Small intestine (tissue), 7 donors: ENCODE measurements around the gene STMN3. TPM values are rescaled to one million over a fixed set of nuclear protein-coding genes. Genes with fewer than 3 reads are reported as not detected.
"Not testable (repeated sequence)": the region's sequence is repeated elsewhere in the genome, so short reads cannot be mapped to it uniquely, and the experiment has no call there.

Experiments used
- DNase-seq, 2 donors: peaks; one replicate each; pipeline versions ENCODE4 v3.0.0 to v3.0.0-alpha.2; 2013
- FAIRE-seq: peaks from 2 replicates; lab custom pipeline; 2012; peaks lifted over from hg19 to GRCh38; lab: Jason Lieb, UNC
- H3K27ac ChIP-seq, 3 donors: one replicate each; pipeline ENCODE4 v1.5.1; 2013; ENCODE audit warnings: low read length in 2 of 3, mild to moderate bottlenecking in 2 of 3, control low read depth in 1 of 3, inconsistent platforms in 1 of 3, low read depth in 1 of 3, moderate library complexity in 1 of 3
- H3K27me3 ChIP-seq, 3 donors: one replicate each; pipeline ENCODE4 v1.6.1; 2013; ENCODE audit warnings: low read length in 3 of 3, inconsistent platforms in 1 of 3; ENCODE audit not compliant: control insufficient read depth in 3 of 3, insufficient read depth in 3 of 3
- H3K36me3 ChIP-seq, 3 donors: one replicate each; pipeline ENCODE4 v1.6.1; 2013; ENCODE audit warnings: low read length in 3 of 3, inconsistent platforms in 1 of 3, low read depth in 1 of 3, mild to moderate bottlenecking in 1 of 3, moderate library complexity in 1 of 3; ENCODE audit not compliant: control insufficient read depth in 3 of 3, insufficient read depth in 2 of 3
- H3K4me1 ChIP-seq, 3 donors: one replicate each; pipeline ENCODE4 v1.6.1; 2013; ENCODE audit warnings: low read length in 2 of 3, inconsistent platforms in 1 of 3, low read depth in 1 of 3, mild to moderate bottlenecking in 1 of 3, moderate library complexity in 1 of 3; ENCODE audit not compliant: control insufficient read depth in 3 of 3, insufficient read depth in 2 of 3
- H3K4me3 ChIP-seq, 3 donors: one replicate each; pipeline ENCODE4 v1.5.1; 2013; ENCODE audit warnings: low read length in 3 of 3, control low read depth in 1 of 3, inconsistent platforms in 1 of 3, low read depth in 1 of 3, mild to moderate bottlenecking in 1 of 3, moderate library complexity in 1 of 3
- H3K9me3 ChIP-seq, 2 donors: one replicate each; pipeline ENCODE4 v1.6.1; 2013; ENCODE audit warnings: low read depth in 1 of 2, low read length in 1 of 2; ENCODE audit not compliant: control insufficient read depth in 2 of 2, insufficient read depth in 1 of 2
- WGBS, 3 donors: extraction: QIAGEN DNeasy Blood & Tissue Kit; methylation state at CpG; one replicate each; pipeline ENCODE4 v1.1.7; 2013; 5-methylcytosine and 5-hydroxymethylcytosine counted together
- polyA plus RNA-seq, 4 donors: library from polyadenylated mRNA; stranded (reverse) in 3 of 4; unstranded in 1 of 4; fragments of 200-250 nt in 3 of 4; fragments of 120-200 nt in 1 of 4; gene quantifications; one replicate each; pipeline versions ENCODE4 v1.2.1 to v1.2.3, GENCODE V29; 2013
- donor health status: healthy with polysubstance abuse.
- donor health status: control.
- donor health status: control.
- donor health status: Bipolar disorder and iron deficiency.
- donor health status: healthy.

The STMN3 gene
- polyA plus RNA-seq, 4 donors = 1.1 to 21.4 (median 5.2) TPM

DNA sequence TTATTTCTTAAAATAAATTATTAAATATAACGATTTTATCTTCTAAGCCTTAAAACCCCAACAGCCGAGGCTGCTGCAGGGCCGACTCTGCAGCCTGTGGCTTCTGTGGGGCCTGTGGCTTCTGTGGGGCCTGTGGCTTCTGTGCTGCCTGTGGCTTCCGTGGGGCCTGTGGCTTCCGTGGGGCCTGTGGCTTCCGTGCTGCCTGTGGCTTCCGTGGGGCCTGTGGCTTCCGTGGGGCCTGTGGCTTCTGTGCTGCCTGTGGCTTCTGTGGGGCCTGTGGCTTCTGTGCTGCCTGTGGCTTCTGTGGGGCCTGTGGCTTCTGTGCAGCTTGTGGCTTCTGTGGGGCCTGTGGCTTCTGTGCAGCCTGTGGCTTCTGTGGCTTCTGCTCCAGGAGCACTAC, 51.5 kb downstream of the STMN3 start:
- DNase-seq, FAIRE-seq: not testable (repeated sequence)
- H3K36me3 ChIP-seq = peaks cover 6 to 71% (median 16%) of the 10 kb centered on the region in 3 donors

GRCh38 chr20:63599396-63600050, 53.7 kb downstream of the STMN3 start:
- FAIRE-seq = no peak
- Histone ChIP-seq H3K4me3 (no peak overlapping the region), H3K27me3 (no peaks in the 10 kb centered on the region), H3K4me1 (no peaks in the 10 kb centered on the region), H3K27ac (no peak overlapping the region), H3K9me3 (no peaks in the 10 kb centered on the region), H3K36me3 (peaks cover 6 to 86% (median 21%) of the 10 kb centered on the region in 3 donors)
- 92 to 97% (median 95%) methylated on average over 27 of the region's 27 CpGs for WGBS, 3 donors
- no peak for DNase-seq

More for the DNA sequence above, 51.5 kb downstream of the STMN3 start:
- WGBS, 3 donors = 65 to 87% (median 75%) methylated on average over 7 to 8 of the region's 8 CpGs
- not testable (repeated sequence) for H3K27me3 ChIP-seq, H3K9me3 ChIP-seq, H3K27ac ChIP-seq, H3K4me3 ChIP-seq, H3K4me1 ChIP-seq

DNA sequence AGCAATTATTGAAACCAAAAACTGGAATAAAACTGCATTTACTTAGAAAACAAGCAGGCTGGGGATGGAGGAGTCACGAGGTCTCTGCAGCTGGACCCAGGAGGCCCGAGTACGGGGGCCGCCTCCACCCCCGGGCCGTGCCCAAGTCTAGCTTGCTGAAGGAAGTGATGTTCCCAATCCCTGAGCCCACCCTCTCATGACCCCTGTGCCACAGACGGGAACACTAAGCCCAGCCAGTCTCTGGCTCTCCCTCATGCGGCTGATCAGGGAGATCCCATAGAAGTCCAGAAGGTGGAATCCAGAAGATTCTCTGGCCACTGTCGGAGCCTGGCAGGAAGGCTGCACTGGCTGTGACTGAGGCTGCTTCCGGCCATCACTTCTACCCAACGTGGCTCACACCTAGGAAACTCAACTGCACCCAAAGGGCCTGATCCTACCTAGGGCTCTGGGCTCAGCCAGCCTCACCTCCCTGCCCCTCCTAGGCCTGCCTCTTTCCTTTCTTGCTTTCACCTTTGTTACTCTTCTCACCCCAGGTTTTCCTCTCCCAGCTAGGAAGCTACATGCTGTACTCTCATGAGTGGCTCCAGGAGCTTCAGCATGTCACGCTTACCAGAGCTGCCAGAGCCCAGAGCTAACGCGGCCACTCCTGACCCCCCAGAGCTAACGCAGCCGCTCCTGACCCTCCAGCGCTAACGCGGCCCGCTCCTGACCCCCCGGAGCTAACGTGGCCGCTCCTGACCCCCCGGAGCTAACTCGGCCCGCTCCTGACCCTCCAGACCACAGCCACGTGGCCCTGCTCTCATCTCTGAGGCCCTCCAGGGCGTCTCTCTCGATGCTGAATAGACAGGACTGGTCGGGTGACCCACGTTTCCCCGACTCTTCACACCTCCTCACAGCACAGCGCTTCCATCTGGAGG, 54.5 kb downstream of the STMN3 start:
- 90 to 94% (median 93%) methylated on average over 33 of the region's 33 CpGs for WGBS, 3 donors
- H3K36me3 ChIP-seq = peaks cover 6 to 88% (median 21%) of the 10 kb centered on the region in 3 donors
- DNase-seq (no peak), FAIRE-seq (no peak)
- H3K4me3 ChIP-seq = no peak overlapping the region
- no peaks in the 10 kb centered on the region for H3K4me1 ChIP-seq
- no peaks in the 10 kb centered on the region for H3K27me3 ChIP-seq
- no peaks in the 10 kb centered on the region for H3K9me3 ChIP-seq
- H3K27ac ChIP-seq = no peak overlapping the region

- Histone ChIP-seq H3K4me1 (no peaks in the 10 kb centered on the region), H3K4me3 (no peak overlapping the region), H3K27ac (no peak overlapping the region), H3K27me3 (no peaks in the 10 kb centered on the region), H3K9me3 (no peaks in the 10 kb centered on the region), H3K36me3 (peaks cover 5 to 92% (median 21%) of the 10 kb centered on the region in 3 donors)
- FAIRE-seq (no peak), DNase-seq (no peak)
- 88 to 91% (median 90%) methylated on average over 23 of the region's 23 CpGs for WGBS, 3 donors
Measured at GRCh38 chr20:63597651-63598478, 55.4 kb downstream of the STMN3 start.

DNA sequence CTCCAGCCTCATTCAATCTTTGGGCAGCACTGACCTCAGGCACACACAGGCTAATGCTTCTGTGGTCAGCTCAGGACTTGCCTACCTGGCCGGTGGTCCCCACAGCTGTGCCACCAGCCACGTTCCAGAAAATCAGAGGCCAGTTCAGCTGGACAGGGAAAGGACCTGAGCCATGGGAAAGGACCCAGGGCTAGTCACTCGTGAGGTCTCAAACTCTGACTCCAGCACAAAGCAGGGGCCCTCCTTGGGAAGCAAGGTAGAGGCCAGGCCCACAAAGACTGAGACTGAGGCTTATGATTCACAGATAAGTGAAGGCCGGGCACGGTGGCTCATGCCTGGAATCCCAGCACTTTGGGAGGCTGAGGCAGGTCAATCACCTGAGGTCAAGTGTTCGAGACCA, 56.8 kb downstream of the STMN3 start:
- H3K27me3 ChIP-seq = no peaks in the 10 kb centered on the region
- no peak overlapping the region for H3K4me3 ChIP-seq
- DNase-seq = no peak
- H3K4me1 ChIP-seq = no peaks in the 10 kb centered on the region
- 91 to 95% (median 93%) methylated on average over 6 of the region's 6 CpGs for WGBS, 3 donors
- no peaks in the 10 kb centered on the region for H3K9me3 ChIP-seq
- FAIRE-seq = no peak
- H3K27ac ChIP-seq = no peak overlapping the region
- peaks cover 3 to 92% (median 15%) of the 10 kb centered on the region in 3 donors for H3K36me3 ChIP-seq

DNA sequence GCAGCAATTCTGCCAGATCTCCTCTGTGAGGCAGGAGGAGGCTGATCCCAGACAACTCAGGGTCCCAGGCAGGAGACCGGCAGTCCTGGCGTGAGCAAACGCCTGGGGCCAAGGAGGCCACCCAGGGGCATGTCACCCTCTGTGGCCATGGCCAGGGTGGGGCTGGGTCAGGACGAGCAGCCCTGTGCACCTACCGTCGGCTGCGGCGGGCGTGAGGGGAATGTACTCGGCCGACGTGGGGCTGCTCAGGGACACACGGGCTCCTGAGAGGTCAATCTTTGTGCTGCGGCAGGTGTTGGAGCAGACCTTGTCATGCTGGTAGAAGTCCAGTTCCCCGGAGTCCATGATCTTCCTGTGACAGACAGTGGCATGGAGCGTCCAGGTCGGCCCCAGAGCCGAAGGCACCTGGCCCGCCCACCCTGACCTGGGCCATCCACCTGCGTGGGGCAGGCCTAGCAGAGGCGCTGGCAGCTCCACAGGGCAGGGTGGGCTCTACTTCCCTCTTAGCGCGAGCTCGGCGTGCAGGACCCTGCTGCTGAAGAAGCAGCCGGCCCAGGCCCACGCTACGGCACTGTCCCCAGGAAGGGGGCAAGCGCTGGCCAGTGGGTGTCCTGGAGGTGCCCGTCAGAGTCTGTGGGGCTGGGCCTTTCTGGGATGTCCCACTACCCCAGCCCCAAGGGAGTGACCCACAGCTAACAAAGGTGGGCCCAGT, 57.7 kb downstream of the STMN3 start:
- Histone ChIP-seq H3K27ac (no peak overlapping the region), H3K36me3 (peaks cover 3 to 91% (median 12%) of the 10 kb centered on the region in 3 donors), H3K9me3 (no peaks in the 10 kb centered on the region), H3K27me3 (no peaks in the 10 kb centered on the region), H3K4me1 (no peaks in the 10 kb centered on the region), H3K4me3 (no peak overlapping the region)
- FAIRE-seq = no peak
- WGBS, 3 donors = 94 to 96% (median 94%) methylated on average over 23 to 30 of the region's 30 CpGs
- no peak for DNase-seq

DNA sequence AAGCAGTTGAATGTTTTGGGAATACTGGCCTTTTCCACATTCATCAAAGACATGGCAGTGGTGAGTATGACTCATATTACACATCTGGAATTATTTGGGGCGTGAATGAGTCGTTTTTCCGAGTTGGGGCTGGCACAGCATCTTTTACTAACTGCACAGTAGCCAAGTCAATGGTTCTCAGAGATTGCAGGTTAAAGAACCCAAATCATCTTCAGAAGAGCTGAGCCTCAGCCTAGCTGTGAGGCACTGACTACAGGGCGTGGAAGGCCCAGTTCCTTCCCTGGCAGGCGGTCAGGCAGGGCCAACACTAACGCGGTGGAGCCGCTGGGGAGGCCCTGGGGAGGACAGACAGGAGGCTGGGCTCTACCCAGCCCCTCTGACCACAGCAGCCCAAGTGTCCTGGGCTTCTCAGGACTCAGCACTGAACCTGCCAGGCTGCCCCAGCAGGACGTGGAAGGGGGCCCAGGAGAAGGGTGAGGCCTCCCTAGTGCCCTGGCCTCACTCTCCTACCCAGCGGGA, 59.1 kb downstream of the STMN3 start:
- 78 to 86% (median 83%) methylated on average over 10 of the region's 10 CpGs for WGBS, 3 donors
- H3K27ac ChIP-seq = no peak overlapping the region
- no peaks in the 10 kb centered on the region for H3K9me3 ChIP-seq
- H3K4me3 ChIP-seq = no peak overlapping the region
- DNase-seq = no peak
- no peaks in the 10 kb centered on the region for H3K27me3 ChIP-seq
- H3K4me1 ChIP-seq = no peaks in the 10 kb centered on the region
- FAIRE-seq = no peak
- H3K36me3 ChIP-seq = peaks cover 6 to 94% (median 18%) of the 10 kb centered on the region in 3 donors
